Neutrophil (primary cell): ENCODE results near the gene OSBPL8.

Experiments used
- H3K27ac ChIP-seq: fragments of 200-600 bp; sonication (generic); 2 replicates; pipeline ENCODE4 v1.5.1; 2016; ENCODE audit warnings: mild to moderate bottlenecking, moderate library complexity
- H3K27me3 ChIP-seq: fragments of 200-600 bp; sonication (generic); 2 replicates; pipeline ENCODE4 v1.6.0; 2016; ENCODE audit warnings: mild to moderate bottlenecking
- H3K36me3 ChIP-seq: fragments of 200-600 bp; sonication (generic); 2 replicates; pipeline ENCODE4 v1.5.1; 2017
- H3K4me1 ChIP-seq, 2 experiments: fragments of 200-600 bp in 1 of 2; sonication (generic) in 1 of 2; 1 replicate in 1 of 2; 2 replicates in 1 of 2; pipeline versions ENCODE4 v1.5.1 to v1.6.1; 2013 to 2016; ENCODE audit warnings: low read depth in 1 of 2, low read length in 1 of 2, mild to moderate bottlenecking in 1 of 2, moderate library complexity in 1 of 2; ENCODE audit not compliant: control insufficient read depth in 1 of 2, insufficient read depth in 1 of 2
- H3K4me3 ChIP-seq, 2 experiments: fragments of 200-600 bp in 1 of 2; sonication (generic) in 1 of 2; 1 replicate in 1 of 2; 2 replicates in 1 of 2; pipeline ENCODE4 v1.5.1; 2013 to 2016; ENCODE audit warnings: low read depth in 1 of 2, low read length in 1 of 2, mild to moderate bottlenecking in 1 of 2, moderate library complexity in 1 of 2
- H3K9me3 ChIP-seq: fragments of 200-600 bp; sonication (generic); 2 replicates; pipeline ENCODE4 v1.5.1; 2016
- TF ChIP-seq, protein P1 (sequence below): fragments of 200-600 bp; sonication (generic); IDR thresholded peaks from 2 replicates; pipeline ENCODE4 v1.5.1; 2016; ENCODE audit warnings: antibody characterized with exemption

OSBPL8 gene

DNA sequence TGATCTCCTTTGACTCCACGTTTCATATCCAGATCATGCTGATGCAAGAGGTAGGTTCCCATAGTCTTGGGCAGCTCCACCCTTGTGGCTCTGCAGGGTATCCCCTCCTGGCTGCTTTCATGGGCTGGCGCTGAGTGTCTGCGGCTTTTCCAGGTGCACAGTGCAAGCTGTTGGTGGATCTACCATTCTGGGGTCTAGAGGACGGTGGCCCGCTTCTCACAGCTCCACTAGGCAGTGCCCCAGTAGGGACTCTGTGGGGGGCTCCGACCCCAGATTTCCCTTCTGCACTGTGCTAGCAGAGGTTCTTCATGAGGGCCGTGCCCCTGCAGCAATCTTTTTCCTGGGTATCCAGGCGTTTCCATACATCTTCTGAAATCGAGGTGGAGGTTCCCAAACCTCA lies 199.3 kb downstream of the OSBPL8 start:
- Histone ChIP-seq H3K4me3 (no peak overlapping the region), H3K27ac (no peak overlapping the region), H3K36me3 (peaks cover 74% of the 10 kb centered on the region), H3K9me3 (no peaks in the 10 kb centered on the region), H3K27me3 (no peaks in the 10 kb centered on the region), H3K4me1 (no peaks in the 10 kb centered on the region)
- TF ChIP-seq, protein P1, sequence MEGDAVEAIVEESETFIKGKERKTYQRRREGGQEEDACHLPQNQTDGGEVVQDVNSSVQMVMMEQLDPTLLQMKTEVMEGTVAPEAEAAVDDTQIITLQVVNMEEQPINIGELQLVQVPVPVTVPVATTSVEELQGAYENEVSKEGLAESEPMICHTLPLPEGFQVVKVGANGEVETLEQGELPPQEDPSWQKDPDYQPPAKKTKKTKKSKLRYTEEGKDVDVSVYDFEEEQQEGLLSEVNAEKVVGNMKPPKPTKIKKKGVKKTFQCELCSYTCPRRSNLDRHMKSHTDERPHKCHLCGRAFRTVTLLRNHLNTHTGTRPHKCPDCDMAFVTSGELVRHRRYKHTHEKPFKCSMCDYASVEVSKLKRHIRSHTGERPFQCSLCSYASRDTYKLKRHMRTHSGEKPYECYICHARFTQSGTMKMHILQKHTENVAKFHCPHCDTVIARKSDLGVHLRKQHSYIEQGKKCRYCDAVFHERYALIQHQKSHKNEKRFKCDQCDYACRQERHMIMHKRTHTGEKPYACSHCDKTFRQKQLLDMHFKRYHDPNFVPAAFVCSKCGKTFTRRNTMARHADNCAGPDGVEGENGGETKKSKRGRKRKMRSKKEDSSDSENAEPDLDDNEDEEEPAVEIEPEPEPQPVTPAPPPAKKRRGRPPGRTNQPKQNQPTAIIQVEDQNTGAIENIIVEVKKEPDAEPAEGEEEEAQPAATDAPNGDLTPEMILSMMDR: no peak

DNA sequence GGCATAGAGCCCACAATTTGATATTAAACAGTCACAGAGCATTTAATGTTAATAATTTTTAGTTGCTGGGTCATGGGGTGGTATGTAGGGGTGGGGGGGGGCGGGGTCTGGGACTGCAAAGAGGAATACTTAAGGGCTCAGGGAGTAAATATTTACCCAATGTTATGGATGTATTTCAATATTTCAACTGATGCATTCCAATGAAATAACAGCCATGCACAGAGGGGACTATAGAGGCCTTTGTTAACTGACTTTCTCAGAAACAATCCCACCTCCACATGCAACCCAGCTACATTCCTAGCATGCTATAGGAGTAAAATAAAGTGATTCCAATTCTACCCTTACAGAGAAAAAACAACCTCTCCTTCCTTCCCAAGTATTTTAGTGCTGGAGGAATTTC lies 203.5 kb downstream of the OSBPL8 start:
- Histone ChIP-seq H3K4me3 (no peak overlapping the region), H3K27me3 (no peaks in the 10 kb centered on the region), H3K36me3 (peaks cover 66% of the 10 kb centered on the region), H3K9me3 (no peaks in the 10 kb centered on the region), H3K4me1 (no peaks in the 10 kb centered on the region), H3K27ac (no peak overlapping the region)
- TF ChIP-seq, protein P1: no peak

DNA sequence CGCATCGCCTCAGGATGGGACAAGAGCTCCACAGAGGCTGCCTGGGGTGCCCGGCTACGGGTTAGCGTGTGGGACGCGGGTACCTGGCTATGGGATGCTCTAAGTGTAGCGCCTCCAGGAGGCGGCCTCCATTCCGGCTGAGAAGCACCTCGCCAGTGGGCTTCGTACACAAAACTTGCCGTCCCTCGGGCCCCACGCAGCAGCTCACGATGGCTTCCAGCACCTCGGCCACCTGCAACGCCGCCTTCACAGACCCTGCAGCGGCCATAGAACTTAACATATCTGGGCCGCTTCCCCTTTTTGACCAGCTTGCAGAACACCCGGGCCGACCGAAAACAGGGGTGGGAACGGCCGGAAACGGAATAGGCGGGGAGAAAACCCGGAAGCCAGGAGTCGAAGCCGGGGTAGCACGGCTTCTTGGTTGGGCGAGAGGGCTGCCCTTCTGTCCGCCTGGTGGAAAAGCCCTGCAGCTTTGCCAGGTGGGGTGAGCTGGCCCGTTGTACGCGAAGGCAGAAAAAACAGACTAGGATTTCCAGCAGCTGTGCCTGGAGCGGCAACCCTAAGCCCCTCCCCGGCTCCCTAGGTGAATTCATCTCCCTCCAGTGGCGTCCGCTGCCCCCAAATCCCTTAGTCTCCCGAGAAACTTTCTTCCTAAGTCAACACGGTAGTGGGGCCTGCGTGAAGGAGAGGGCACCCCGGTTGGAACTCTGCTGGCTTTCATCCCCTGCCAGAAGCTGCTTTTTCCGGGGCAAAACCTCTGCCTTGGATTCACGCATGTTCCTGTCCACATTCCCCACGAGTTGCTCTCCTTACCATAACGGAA lies 211.3 kb downstream of the OSBPL8 start, which contains the start of gene BBS10:
BBS10 (minus strand) TSS at position 337 of the 823 bp plus-strand sequence; CDS start at position 280, 57 bp downstream.
- Histone ChIP-seq H3K9me3 (no peaks in the 10 kb centered on the region), H3K27me3 (no peaks in the 10 kb centered on the region), H3K4me1 (peaks cover 17 to 18% of the 10 kb centered on the region in 2 experiments), H3K36me3 (peaks cover 10% of the 10 kb centered on the region), H3K4me3 (peak within 1 kb of the TSS; percentile 74 to 80), H3K27ac (peak within 1 kb of the TSS; percentile 87)
- TF ChIP-seq, protein P1: peak; percentile 68

DNA sequence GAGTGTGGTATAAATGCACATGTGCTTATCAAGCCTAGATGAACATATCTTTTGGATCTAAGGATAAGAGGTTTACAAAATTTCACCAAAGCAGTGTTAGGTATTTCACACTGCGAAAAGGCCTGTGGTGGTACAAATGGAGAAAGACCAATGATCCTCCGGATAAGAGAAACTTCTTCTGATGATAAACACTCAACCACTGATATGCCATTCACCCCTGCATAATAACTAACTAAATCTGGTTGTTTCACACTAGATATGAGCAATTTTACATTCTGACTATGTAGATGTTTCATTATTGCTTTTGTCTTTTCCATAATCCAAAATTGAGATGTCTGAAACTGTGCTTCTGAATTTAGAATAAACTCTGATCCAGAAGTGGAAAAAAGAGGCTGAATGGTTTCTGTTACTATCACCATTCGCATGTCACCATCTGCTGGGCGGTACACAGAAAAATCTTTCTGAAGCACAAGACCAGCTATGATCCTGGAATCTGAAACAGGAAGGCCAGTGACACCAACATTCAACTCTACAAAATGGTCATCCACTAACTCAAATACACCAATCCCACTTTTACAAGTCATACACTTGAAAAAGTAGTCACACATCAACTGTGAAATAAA lies 212.7 kb downstream of the OSBPL8 start:
- TF ChIP-seq, protein P1: no peak
- Histone ChIP-seq H3K9me3 (no peaks in the 10 kb centered on the region), H3K4me1 (peaks cover 17 to 18% of the 10 kb centered on the region in 2 experiments), H3K36me3 (peaks cover 10% of the 10 kb centered on the region), H3K27ac (peak overlapping the region; percentile 87), H3K27me3 (no peaks in the 10 kb centered on the region), H3K4me3 (peak overlapping the region; percentile 74 to 80)

DNA sequence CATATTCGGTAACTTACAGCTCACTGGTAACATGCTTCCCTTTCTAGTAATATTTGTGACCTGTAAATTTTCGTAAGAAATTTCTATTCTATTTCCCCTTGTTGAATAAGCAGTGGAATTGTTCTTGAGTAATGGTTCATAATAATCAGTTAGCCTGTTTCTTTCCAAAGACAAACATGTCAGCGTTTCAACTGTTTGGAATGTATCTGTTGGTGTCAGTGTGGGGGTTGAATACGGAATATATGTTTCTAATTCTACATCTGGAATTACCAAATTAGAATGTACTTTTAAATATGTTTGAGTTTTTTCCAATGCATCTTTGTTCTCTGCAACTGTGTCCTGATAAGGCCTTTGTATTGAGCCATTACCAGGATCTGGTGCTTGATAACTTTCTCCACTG lies 213.3 kb downstream of the OSBPL8 start:
- Histone ChIP-seq H3K4me1 (peaks cover 17 to 18% of the 10 kb centered on the region in 2 experiments), H3K27me3 (no peaks in the 10 kb centered on the region), H3K36me3 (peaks cover 7% of the 10 kb centered on the region), H3K27ac (no peak overlapping the region), H3K4me3 (no peak overlapping the region), H3K9me3 (no peaks in the 10 kb centered on the region)
- TF ChIP-seq, protein P1: no peak
